GM19238 (cell line): Measurements from ENCODE around the gene ANXA4.
"Not testable (repeated sequence)": the region's sequence is repeated elsewhere in the genome, so short reads cannot be mapped to it uniquely, and the experiment has no call there.

Experiments
- DNase-seq: peaks from one replicate; pipeline ENCODE4 v3.0.0; 2011; ENCODE audit warnings: low spot score; ENCODE audit not compliant: insufficient read length

The ANXA4 gene

DNA sequence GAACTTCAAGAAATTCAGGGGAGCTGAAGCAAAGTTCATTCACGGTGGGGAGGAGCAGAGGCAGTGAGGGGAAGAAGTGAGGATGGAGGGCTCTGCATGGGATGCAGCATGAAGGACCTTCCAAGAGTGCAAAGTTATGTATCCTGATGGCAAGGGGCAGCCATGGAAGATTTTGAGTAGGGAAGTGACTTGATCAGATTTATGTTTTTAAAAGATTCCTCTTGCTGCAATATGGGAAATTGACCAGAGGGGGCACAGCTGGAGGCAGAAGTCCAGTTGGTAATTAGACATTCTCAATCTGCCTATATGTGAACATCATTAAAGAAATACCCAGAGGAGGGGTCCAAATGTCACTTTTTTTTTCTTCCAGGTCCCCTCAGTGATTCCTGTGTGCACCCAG lies 21.5 kb upstream of the ANXA4 start:
- DNase-seq, result no peak

DNA sequence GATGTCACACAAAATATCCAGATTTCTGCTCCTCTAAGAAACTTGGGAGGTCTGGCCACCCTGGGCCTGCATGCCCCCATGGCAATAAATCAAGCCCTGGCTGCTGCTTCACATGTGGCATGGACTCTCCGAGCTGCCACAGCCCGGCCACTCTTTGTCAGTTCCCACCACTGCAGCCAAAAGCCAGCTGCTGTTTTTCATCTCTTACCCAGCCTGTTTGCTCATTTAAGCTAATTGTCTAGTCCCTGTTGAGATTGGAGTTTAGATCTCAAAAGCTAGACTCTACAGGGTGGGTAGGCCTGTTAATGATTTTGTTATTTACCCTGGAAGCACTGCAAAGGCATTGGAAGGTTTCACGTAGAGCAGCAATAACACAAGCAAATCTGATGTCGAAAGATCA lies 20.9 kb upstream of the ANXA4 start:
- no peak for DNase-seq

DNA sequence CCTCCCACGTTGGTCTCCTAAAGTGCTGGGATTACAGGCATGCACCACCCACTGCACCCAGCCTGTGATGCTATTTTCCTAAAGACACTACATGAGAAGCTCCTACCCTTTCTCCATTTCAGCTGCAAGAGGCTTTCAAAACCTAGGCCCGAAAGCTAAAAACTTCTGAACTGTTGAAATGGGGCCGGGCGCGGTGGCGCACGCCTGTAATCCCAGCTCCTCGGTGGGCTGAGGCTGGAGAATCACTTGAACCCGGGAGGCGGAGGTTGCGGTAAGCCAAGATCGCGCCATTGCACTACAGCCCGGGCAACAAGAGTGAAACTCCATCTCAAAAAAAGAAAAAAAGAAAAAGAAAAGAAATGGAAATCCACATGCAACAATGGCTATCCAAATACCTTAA lies 18.1 kb upstream of the ANXA4 start:
- no peak for DNase-seq

DNA sequence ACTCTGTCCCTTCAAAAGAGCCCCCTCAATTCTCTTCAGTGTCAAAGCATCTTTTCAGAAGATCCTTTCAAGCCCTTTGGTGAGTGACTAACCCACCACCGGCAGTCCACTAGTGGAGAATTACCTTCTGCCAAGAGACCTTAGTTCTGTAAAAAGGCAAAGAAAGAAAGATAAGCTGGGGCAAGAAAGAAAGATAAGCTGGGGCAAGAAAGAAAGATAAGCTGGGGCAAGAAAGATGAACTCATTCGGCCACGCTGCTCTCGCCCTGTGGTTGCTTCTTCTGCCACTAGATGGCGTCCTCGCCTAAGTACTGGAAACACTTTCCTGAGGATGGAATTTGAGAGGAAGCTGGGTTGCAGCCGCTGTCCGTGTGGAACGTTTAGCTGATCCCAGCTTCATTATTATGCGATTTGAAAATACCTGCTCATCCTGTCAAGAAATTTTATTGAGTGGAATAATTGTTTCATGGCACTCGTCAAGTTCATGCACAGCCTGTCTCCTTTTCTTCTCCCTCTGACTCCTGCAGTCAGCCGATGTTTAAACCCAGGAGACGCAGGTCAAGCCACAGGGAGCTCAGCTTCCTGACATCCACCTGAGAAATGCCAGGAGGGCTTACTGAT lies 17.3 kb upstream of the ANXA4 start:
- peak; percentile 44 for DNase-seq

DNA sequence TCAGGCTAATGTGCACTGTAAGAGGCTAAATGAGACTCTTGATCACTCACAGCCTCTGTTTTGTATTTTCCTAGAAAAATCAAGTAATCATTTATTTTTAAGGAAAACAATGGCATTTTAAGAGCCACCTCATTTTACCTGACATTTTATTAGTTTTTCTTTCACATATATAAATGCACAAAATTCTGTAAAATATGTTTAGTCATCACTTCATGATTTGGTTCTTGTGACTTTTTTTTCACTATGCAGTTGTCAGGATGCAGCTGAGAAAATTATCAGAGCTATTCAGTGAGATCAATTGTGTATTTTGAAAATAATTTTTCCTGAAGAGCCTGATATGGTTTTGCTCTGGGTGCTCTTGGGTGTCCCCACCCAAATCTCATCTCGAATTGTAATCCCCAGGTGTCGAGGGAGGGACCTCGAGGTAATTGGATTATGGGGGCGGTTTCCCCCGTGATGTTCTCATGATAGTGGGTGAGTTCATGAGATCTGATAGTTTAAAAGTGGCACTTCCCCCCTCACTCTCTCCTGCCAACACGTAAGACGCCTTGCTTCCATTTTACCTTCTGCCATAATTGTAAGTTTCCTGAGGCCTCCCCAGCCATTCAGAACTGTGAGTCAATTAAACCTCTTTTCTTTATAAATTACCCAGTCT lies 16.1 kb upstream of the ANXA4 start:
- DNase-seq, result no peak

DNA sequence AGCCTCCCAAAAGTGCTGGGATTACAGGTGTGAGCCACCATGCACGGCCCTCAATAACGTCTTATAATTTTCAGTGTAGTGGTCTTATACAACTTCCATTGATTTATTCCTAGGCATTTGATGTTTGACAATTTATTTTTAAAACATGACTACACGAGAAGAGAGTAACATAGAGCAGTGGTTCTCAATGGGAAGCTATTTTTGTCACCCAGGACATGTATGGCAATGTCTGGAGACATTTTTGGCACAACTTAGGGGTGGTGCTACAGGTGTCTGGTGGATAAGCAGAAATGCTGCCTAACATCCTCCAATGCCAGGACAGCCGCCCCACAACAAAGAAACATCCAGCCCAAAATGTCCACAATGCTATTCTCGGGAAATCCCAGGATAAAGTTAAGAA lies 12.7 kb upstream of the ANXA4 start:
- no peak for DNase-seq

DNA sequence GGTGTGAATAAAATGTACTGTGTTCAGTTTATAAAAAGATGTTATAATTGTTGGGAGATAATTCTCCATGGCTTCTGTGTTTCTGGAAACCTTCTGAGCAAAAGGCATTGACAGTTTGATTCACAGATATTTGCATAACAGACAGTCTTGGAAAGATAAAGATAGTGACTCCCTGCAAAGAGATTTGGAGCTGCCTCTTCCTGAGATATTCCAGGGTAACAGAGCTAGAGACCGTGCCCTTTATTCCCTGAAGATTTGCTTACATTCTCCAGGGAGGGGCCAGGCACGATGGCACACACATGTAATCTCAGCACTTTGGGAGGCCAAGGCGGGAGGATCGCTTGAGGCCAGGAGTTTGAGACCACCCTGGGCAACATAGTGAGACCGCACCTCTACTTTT lies 12.2 kb upstream of the ANXA4 start:
- DNase-seq, result no peak

DNA sequence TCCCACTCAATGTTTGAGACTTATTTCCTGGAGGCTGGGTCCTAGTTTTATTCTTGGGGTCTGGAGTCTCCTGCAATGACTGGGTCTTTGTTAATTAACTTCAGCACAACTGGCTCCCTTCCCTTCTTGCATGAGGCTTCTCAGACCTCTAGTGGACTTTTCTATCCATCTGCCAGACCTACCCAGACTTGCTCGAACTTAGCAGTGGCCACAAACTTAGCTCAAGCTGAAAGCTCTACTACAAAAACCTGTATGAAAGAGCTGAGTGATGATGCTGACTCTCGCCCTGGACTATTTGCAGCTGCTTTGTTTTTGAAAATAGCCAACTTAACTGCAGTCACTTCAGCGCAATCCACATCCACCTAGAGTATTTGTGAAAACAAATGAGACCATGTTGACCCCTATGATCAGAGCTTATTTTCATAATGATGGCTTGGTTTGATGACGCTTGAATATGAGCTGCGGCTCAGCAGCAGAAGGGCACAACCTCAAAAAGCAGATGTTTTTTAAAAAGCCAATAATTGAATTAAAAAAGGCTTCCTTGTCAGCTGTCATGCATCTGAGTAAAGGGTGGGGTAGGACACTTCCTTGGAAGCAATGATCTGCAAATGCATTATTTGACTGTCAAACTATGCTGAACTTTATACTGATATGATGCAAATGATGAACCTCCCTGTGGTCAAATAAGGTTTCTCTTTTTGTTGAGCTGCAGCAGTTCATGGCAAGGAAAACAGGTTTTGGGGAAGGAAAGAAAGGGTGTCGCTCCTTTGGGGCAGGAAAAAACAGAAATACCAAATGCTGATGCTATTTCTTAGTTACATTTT lies 10.6 kb upstream of the ANXA4 start:
- DNase-seq, result no peak

DNA sequence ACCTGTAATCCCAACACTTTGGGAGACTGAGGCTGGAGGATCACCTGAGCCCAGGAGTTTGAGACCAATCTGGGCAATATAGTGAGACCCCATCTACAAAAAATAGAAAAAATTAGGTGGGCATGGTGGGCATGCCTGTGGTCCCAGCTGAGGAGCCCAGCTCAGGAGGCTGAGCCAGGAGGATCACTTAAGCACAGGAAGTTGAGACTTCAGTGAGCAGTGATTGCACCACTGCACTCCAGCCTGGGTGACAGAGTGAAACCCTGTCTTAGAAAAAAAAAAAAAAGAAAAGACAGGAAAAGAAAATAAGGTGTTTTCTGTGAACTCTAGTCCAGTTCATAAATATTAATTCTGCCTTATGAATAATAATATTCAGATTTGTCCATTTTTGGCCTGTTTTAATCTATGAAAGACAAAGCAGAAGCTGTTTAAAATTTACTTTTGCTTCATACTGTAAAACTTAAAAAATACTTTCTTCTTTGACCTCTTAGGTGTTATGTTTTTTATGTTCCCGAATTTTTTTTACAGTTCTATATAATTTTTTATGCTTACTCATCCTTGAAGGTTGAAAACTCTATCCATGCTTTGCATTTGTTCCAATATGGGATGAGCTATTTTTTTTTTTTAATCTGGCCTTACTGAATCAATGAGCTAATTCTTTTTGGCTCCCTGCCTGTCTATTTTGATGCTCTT lies 8.4 kb upstream of the ANXA4 start:
- no peak for DNase-seq

DNA sequence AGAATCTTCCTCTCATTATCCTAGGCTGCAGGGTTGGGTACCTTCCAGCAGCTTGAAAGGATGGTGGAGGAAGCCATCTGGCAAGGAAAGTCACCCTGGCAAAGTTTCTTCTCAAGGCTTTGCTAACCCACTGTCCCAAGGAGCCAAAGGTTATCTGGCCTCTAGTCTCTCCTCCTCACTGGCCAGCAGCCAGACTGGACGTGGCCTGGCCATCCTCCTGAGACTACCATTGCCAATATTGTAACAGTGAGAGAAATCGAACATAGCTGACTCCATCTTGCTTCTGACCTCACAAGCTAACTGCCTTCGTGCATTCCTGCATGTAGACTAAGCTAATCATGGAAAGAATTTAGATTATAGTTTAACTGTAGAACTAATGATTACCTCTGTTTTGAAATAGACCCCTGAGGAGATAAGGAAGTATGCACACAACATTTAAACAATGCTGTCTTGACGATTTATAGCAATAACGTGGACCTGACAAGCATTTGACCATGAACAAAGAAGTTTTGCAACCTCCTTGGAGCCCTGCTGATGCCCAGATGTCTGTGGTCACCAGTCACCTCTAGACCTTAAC lies 7.8 kb upstream of the ANXA4 start:
- no peak for DNase-seq

DNA sequence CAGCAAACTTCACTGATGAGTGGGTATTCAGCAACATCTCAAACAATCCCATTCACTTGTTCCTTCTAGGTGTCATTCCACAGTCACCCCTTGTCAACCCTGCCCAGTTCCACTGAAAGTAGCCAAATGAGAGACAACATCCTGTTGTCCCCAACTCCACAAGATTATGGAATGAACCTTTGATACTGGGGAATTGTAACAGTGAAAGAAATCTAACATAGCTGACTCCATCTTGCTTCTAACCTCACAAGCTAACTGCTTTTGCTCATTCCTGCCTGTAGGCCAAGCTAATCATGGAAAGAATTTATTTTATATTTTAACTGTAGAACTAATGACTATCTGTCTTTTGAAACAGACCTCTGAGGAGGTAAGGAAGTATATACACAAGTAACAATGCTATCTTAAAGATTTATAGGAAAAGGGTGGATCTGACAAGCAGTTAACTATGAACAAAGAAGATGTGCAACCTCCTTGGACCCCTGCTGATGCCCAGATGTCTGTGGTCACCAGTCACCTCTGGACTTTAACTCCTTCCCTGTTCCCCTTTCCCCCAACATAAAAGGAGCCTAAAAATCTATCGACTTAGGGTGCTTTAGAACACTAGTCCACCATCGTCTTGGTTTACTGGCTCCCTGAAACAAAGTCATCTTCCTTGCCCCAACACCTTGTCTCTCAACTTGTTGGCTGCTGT lies 6.9 kb upstream of the ANXA4 start:
- DNase-seq, result no peak

DNA sequence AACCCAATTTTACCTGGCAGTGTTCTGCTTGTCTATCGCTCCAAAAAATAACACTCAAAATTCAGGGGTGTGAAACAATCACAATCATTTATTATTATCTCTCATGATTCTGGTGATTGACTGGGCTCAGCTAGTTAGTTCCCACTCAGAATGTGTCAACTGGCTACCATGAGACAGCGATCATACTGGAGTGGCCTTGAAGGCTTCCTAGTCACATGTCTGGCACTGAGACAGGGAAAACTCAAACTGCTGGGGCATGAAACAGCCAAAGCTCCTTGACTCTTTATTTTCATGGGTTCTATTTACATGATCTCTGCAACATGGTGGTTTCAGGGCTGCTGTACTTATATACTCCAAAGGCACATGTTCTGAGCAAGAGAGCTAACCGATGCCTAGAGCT lies 6.2 kb upstream of the ANXA4 start:
- DNase-seq, result no peak

DNA sequence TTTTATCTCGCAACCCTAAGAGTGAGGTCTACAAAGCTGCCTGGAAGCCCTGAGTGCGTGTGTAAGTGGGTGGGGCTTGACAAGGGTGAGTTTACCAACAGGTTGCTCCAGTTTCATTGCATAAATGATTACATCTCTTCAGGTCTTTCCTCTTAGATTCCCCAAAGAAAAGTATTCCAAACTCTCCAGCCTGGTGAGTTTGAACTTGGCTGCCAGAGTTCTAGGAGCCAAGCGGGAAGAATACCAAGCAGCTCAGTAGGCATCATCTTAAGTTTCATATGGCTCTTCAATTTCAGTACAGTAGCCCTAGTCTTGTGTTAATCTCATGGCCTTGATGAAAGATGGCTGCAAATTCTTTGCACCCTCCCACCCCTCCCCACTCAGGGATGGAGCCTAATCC lies 3.8 kb upstream of the ANXA4 start:
- not testable (repeated sequence) for DNase-seq

DNA sequence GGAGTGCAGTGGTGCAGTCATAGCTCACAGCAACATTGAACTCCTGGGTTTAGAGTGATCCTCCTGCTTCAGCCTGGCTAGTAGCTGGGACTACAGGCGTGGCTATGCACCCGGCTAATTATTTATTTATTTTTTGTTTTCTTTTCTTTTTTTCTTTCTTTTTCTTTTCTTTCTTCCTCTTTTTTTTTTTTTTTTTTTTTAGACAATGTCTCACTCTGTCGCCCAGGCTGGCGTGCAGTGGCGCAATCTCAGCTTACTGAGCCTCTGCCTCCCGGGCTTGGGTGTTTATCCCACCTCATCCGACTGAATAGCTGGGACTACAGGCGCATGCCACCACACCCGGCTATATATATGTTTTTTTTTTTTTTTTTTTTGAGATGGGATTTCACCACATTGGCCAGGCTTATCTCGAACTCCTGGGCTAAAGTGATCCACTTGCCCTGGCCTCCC lies 1.4 kb upstream of the ANXA4 start:
- DNase-seq, result no peak

DNA sequence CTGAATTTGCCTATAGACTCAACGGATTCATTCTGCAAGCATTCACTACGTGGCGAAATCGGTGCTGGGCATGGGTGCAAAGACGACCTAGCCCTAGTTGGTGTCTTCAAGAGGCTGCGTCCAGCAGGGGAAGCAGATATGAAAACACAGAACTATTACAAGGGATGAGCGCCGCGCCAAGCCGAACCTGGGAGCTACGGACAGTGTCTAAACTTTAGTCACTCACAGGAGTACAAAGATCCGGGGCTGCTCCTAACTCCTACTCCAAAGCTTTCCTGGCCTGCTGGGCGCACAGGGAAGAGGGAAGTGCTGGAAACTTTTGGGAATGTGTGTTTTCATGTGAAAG lies 732 bp upstream of the ANXA4 start:
- DNase-seq, result no peak

DNA sequence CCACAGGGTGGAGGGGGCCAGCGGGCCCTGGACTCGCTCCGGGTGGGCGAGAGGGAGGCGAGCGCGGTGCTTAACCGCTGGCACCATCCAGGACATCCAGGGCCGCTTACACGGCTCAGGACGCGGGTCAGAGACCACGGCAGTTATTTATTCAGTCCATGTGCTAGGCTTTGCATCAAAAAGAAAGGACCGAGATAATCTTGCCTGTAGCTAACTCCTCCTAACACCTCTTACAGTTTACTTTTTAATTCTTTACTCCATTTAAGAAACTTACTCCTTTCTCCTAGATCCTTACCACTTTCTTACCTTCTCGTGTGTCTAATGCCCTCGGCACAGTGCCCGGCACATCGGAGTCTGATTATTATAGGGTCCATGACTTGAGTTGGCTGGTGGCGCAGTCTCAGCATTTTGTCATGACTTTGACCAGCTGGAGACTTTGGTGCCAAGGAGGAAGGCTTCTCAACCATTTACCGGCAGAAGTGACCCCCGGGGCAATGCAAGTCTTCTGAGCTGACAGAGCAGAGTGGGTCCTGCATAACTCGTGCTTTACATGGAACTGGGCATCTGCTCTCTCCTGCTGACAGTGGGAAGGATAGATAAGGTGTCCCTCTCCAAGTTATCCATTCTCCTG lies 503 bp downstream of the ANXA4 start:
- no peak for DNase-seq

DNA sequence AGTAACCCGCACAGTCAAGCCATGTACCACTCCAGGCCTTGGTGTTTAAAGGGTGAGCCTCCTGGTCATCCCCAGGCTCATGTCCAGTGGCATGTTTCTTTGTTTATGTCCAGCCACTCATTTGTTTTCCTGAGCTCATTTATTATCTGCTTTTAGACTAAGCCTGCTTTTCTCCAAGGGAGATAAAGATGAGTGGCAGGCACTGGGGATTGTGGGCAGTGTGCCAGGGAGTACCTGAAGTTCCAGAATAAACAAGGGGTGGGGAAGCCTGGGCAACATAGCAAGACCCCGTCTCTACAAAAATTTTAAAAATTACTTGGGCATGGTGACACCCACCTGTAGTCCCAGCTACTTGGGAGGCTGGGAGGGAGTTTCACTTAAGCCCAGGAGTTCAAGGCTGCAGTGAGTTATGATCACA lies 1.9 kb downstream of the ANXA4 start:
- no peak for DNase-seq

DNA sequence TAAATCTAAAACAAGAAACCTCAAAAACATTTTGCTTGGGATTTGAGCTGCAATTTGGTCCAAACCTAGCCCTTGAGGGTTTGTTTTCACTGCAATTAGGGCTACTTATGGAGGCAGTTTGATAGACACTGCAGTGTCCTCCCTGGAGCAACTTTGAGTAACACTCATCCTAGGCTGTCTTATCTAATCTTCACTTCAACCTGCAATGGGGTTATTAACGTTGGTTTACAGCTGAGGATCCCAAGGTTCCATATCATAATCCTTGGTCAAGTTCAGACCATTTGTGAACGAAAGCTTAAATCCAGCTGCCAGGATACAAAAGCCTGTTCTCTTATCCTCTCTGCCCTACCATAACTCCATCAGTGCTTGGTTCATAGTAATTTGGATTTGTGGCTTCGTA lies 2.5 kb downstream of the ANXA4 start:
- no peak for DNase-seq

DNA sequence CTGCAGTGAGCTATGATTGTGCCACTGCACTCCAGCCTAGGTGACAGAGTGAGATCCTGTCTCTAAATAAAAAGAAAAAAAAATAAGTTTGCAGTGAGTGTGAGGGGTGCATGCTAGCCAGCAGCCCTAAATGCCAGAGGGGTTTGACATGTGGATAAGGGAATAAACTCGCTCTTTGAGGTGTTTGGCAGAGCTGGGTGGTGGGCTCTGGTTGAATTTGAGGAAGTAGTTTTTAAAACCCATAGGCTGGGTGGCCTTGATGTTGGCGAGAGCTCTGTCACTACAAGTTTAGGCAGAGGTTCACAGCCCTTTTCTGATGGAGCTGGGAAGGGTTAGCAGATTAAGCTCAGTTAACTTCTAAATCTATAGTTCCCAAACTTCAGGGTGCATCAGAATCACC lies 3.1 kb downstream of the ANXA4 start:
- no peak for DNase-seq

DNA sequence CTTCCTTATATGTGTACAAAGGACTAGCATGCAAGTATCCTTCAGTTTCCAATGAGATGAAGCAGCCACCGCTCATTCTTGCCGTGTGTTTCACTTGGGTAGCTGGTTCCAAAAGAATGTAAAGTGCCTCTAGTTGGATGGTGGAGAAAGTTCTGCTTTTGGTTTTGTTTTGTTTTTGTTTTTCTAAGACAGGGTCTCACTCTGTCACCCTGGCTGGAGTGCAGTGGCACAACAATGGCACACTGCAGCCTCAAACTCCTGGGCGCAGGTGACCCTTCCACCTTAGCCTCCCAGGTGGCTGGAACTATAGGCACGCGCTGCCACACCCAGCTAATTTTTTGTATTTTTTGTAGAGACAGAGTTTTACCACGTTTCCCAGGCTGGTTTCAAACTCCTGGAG lies 8.3 kb downstream of the ANXA4 start:
- DNase-seq, result no peak
